SU-DHL-6 (cell line): ENCODE results near the gene ACOX3.

Source experiments
- EZH2phosphoT487 ChIP-seq: fragments of 200-600 bp; sonication (generic), shearing (Covaris generic); conservative IDR thresholded peaks from 2 replicates; pipeline ENCODE4 v1.6.1; 2018; ENCODE audit warnings: mild to moderate bottlenecking, antibody characterized with exemption, low read length, moderate library complexity, mixed read lengths
- TF ChIP-seq, protein P1 (sequence below): fragments of 200-600 bp; sonication (generic); IDR thresholded peaks from one replicate; pipeline ENCODE4 v1.5.1; 2017; ENCODE audit warnings: antibody characterized with exemption, mild to moderate bottlenecking, low read length, moderate library complexity; ENCODE audit not compliant: insufficient read depth, poor library complexity, severe bottlenecking

DNA sequence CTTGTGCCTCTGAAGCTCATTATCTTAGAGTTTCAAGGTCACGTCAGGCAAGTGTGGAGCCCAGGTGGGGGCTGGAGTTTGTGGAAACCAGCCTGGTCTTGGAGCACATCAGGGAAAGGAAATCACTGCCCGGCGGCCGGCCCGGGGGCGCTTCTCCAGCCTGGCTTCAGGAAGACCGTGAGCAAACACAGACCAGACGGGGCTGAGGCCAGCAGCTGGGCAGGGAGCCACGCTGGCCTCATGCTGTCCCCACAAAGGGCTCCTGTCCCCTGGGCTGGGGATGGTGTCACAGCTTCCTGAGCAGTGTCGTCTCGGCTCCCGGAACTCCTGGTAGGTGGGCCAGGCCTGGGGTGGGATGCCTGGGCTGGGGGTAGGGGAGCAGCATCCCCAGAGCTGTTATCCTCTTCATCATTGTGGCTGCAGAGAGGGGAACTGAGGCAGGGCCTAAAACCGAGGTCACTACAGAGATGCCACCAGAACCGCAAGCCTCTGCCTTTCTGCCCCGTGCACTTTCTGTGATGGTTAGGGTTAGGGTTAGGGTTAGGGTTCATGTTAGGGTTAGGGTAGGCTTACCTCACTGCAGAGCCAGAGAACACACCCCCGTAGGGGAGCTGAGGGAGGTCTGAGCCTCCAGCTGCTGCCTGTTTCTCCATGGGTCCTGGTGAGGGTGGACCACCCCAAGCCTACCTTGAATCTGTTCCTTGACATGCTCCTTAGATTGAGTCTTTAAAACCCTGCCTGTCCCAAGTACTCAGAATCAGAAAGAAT lies 93.5 kb downstream of the ACOX3 start:
- TF ChIP-seq, protein P1, sequence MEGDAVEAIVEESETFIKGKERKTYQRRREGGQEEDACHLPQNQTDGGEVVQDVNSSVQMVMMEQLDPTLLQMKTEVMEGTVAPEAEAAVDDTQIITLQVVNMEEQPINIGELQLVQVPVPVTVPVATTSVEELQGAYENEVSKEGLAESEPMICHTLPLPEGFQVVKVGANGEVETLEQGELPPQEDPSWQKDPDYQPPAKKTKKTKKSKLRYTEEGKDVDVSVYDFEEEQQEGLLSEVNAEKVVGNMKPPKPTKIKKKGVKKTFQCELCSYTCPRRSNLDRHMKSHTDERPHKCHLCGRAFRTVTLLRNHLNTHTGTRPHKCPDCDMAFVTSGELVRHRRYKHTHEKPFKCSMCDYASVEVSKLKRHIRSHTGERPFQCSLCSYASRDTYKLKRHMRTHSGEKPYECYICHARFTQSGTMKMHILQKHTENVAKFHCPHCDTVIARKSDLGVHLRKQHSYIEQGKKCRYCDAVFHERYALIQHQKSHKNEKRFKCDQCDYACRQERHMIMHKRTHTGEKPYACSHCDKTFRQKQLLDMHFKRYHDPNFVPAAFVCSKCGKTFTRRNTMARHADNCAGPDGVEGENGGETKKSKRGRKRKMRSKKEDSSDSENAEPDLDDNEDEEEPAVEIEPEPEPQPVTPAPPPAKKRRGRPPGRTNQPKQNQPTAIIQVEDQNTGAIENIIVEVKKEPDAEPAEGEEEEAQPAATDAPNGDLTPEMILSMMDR, result no peak
- no peak for TF ChIP-seq EZH2phosphoT487
